Measurements from ENCODE around the gene PPP4C. TPM values are rescaled to one million over a fixed set of nuclear protein-coding genes. Genes with fewer than 3 reads are reported as not detected.

Gene PPP4C
- total and polyA plus RNA-seq, 11 donors = 29.9 to 89.0 (median 43.5) TPM

DNA sequence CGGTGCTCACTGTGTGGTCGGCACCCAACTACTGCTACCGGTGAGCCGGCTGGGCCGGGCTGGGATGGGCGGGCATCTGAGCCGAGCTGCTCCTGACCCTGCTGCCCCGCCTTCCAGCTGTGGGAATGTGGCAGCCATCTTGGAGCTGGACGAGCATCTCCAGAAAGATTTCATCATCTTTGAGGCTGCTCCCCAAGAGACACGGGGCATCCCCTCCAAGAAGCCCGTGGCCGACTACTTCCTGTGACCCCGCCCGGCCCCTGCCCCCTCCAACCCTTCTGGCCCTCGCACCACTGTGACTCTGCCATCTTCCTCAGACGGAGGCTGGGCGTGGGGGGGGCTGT lies 9.0 kb downstream of the PPP4C start:
- no peak overlapping the region for H3K4me3 ChIP-seq
- H3K36me3 ChIP-seq = peaks cover 0 to 60% (median 55%) of the 10 kb centered on the region in 9 donors
- H3K27ac ChIP-seq = peak overlapping the region in 6 of 12 donors; percentile 11 to 52 (median 33)
- H3K9me3 ChIP-seq = no peaks in the 10 kb centered on the region
- TF ChIP-seq, protein P1, sequence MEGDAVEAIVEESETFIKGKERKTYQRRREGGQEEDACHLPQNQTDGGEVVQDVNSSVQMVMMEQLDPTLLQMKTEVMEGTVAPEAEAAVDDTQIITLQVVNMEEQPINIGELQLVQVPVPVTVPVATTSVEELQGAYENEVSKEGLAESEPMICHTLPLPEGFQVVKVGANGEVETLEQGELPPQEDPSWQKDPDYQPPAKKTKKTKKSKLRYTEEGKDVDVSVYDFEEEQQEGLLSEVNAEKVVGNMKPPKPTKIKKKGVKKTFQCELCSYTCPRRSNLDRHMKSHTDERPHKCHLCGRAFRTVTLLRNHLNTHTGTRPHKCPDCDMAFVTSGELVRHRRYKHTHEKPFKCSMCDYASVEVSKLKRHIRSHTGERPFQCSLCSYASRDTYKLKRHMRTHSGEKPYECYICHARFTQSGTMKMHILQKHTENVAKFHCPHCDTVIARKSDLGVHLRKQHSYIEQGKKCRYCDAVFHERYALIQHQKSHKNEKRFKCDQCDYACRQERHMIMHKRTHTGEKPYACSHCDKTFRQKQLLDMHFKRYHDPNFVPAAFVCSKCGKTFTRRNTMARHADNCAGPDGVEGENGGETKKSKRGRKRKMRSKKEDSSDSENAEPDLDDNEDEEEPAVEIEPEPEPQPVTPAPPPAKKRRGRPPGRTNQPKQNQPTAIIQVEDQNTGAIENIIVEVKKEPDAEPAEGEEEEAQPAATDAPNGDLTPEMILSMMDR (IDR thresholded peaks at IDR 0.05) = no peak
- no peak for TF ChIP-seq POLR2A (IDR thresholded peaks at IDR 0.05)
- intact Hi-C loops (cut with DNase I) = loop anchor here in 1 of 10 donors (5.0 kb wide), 1 partner anchor 323 kb away; the partner anchor contains the start of gene ZNF771
- DNase-seq = peak in 3 of 5 donors; percentile 42 to 66 (median 64)
- WGBS, 4 donors = 58 to 70% (median 62%) methylated on average over 11 to 17 of the region's 17 CpGs
- ATAC-seq = peak in 3 of 4 donors; percentile 25 to 44 (median 30)
- H3K27me3 ChIP-seq = no peaks in the 10 kb centered on the region
- H3K4me1 ChIP-seq = peaks cover 0 to 27% (median 0%) of the 10 kb centered on the region in 12 donors

DNA sequence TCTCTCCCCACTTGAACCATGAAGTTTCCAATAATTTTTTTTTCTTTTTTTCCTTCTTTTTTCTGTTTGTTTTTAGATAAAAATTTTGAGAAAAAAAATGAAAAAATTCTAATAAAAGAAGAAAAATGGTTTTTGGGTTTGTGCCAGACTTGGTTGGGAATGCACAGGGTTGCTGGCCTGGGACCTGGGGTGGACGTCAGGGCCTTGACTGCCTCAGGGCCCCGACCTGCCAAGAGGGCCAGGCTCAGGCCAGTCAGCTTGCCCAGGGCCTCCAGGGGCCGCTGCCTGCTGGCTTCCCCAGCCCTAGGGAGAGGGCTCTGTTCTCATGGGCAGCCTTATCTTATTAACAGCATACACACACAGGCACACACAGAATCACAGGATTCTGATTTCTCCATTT lies 9.5 kb downstream of the PPP4C start:
- no peaks in the 10 kb centered on the region for H3K27me3 ChIP-seq
- H3K36me3 ChIP-seq = peaks cover 0 to 56% (median 51%) of the 10 kb centered on the region in 9 donors
- TF ChIP-seq, protein P1 (IDR thresholded peaks at IDR 0.05) = no peak
- TF ChIP-seq POLR2A (IDR thresholded peaks at IDR 0.05) = no peak
- ATAC-seq (no peak), DNase-seq (peak in 3 of 5 donors; percentile 27 to 54 (median 44))
- H3K4me1 ChIP-seq = peaks cover 0 to 31% (median 0%) of the 10 kb centered on the region in 12 donors
- H3K9me3 ChIP-seq = no peaks in the 10 kb centered on the region
- 61 to 69% (median 65%) methylated on average over 3 of the region's 3 CpGs for WGBS, 4 donors
- intact Hi-C loops (cut with DNase I) = loop anchor here in 1 of 10 donors (5.0 kb wide), 1 partner anchor 322 kb away; the partner anchor contains the start of gene ZNF771
- no peak overlapping the region for H3K4me3 ChIP-seq
- H3K27ac ChIP-seq = peak overlapping the region in 6 of 12 donors; percentile 11 to 52 (median 34)

GRCh38 chr16:30085820-30086219 lies 10.0 kb downstream of the PPP4C start:
- intact Hi-C loops (cut with DNase I) = loop anchor here in 1 of 10 donors (5.0 kb wide), 1 partner anchor 321 kb away; the partner anchor contains the start of gene ZNF771
- Histone ChIP-seq H3K9me3 (no peaks in the 10 kb centered on the region), H3K36me3 (peaks cover 0 to 50% (median 48%) of the 10 kb centered on the region in 9 donors), H3K4me1 (peaks cover 0 to 37% (median 3%) of the 10 kb centered on the region in 12 donors), H3K27me3 (no peaks in the 10 kb centered on the region), H3K4me3 (no peak overlapping the region), H3K27ac (peak overlapping the region in 5 of 12 donors; percentile 20 to 52 (median 31))
- no peak for TF ChIP-seq POLR2A (IDR thresholded peaks at IDR 0.05)
- TF ChIP-seq, protein P1 (IDR thresholded peaks at IDR 0.05) = no peak
- 70 to 79% (median 76%) methylated on average over 5 to 6 of the region's 6 CpGs for WGBS, 4 donors
- DNase-seq (peak in 2 of 5 donors; percentile 17 to 33), ATAC-seq (no peak)

- H3K27ac ChIP-seq = peak overlapping the region in 1 of 12 donors; percentile 58
- intact Hi-C loops (cut with DNase I) = loop anchor here in 1 of 10 donors (5.0 kb wide), 1 partner anchor 321 kb away; the partner anchor contains the start of gene ZNF771
- peaks cover 0 to 43% (median 41%) of the 10 kb centered on the region in 9 donors for H3K36me3 ChIP-seq
- peaks cover 0 to 44% (median 9%) of the 10 kb centered on the region in 12 donors for H3K4me1 ChIP-seq
- TF ChIP-seq POLR2A (IDR thresholded peaks at IDR 0.05) = no peak
- TF ChIP-seq, protein P1 (IDR thresholded peaks at IDR 0.05) = no peak
- no peaks in the 10 kb centered on the region for H3K9me3 ChIP-seq
- H3K27me3 ChIP-seq = no peaks in the 10 kb centered on the region
- ATAC-seq (no peak), DNase-seq (peak in 2 of 5 donors; percentile 21 to 60)
- no peak overlapping the region for H3K4me3 ChIP-seq
- WGBS, 4 donors = 77 to 82% (median 79%) methylated on average over 18 to 27 of the region's 27 CpGs
Measured at GRCh38 chr16:30086291-30087140, 10.7 kb downstream of the PPP4C start.
